Measurements from ENCODE around the gene KIAA1217.

DNA sequence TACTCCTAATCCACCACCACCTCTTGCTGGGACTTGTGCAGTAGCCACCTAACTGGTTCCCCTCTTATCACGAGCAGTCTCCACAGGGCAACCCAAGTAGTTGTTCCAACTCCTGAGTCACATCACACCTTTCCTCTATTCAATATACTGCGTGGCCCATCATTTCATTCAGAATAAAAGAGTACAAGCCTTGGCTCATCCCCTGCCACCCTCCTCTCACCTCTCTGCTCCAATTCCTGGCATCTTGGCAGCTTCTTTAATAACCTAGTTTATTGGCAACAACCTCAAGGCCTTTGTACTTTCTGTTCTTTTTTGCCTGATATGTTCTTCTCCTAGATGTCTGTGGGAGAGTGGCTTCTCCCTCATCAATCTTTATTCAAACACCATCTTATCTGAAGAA is 199.4 kb downstream of the KIAA1217 start:
- TF ChIP-seq, protein P1, sequence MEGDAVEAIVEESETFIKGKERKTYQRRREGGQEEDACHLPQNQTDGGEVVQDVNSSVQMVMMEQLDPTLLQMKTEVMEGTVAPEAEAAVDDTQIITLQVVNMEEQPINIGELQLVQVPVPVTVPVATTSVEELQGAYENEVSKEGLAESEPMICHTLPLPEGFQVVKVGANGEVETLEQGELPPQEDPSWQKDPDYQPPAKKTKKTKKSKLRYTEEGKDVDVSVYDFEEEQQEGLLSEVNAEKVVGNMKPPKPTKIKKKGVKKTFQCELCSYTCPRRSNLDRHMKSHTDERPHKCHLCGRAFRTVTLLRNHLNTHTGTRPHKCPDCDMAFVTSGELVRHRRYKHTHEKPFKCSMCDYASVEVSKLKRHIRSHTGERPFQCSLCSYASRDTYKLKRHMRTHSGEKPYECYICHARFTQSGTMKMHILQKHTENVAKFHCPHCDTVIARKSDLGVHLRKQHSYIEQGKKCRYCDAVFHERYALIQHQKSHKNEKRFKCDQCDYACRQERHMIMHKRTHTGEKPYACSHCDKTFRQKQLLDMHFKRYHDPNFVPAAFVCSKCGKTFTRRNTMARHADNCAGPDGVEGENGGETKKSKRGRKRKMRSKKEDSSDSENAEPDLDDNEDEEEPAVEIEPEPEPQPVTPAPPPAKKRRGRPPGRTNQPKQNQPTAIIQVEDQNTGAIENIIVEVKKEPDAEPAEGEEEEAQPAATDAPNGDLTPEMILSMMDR (conservative IDR thresholded peaks at IDR 0.05; ENCODE audit: low read length) = no peak
- TF ChIP-seq EZH2phosphoT487 (IDR thresholded peaks at IDR 0.05; ENCODE audit: borderline replicate concordance) = no peak
